KOPT-K1 (cell line): ENCODE results near the gene CRKL.
"Not testable (repeated sequence)": the region's sequence is repeated elsewhere in the genome, so short reads cannot be mapped to it uniquely, and the experiment has no call there.

Experiments
- H3K27ac ChIP-seq: fragments of 200-600 bp; sonication (generic); 2 replicates; pipeline ENCODE4 v1.5.1; 2016; ENCODE audit warnings: antibody characterized with exemption, mild to moderate bottlenecking, low read depth, low read length; ENCODE audit not compliant: poor library complexity, severe bottlenecking
- H3K36me3 ChIP-seq: fragments of 200-600 bp; sonication (generic); 2 replicates; pipeline ENCODE4 v1.5.1; 2017; ENCODE audit warnings: antibody characterized with exemption, mild to moderate bottlenecking, low read length, moderate library complexity; ENCODE audit not compliant: insufficient read depth
- H3K9me3 ChIP-seq: fragments of 200-600 bp; sonication (generic); 2 replicates; pipeline ENCODE4 v1.5.1; 2017; ENCODE audit warnings: antibody characterized with exemption, low read length, mild to moderate bottlenecking; ENCODE audit not compliant: insufficient read depth, poor library complexity, severe bottlenecking

CRKL gene

GRCh38 chr22:20963201-20964052, 46.2 kb downstream of the CRKL start:
- Histone ChIP-seq H3K36me3 (no peaks in the 10 kb centered on the region), H3K27ac (no peak overlapping the region), H3K9me3 (no peaks in the 10 kb centered on the region)

GRCh38 chr22:20964090-20964798, 47.0 kb downstream of the CRKL start:
- Histone ChIP-seq H3K36me3 (no peaks in the 10 kb centered on the region), H3K27ac (no peak overlapping the region), H3K9me3 (no peaks in the 10 kb centered on the region)

- H3K27ac ChIP-seq: no peak overlapping the region
- H3K9me3 ChIP-seq: no peaks in the 10 kb centered on the region
Measured at GRCh38 chr22:20964799-20965103, 47.5 kb downstream of the CRKL start.

GRCh38 chr22:20965104-20965887, 48.1 kb downstream of the CRKL start:
- no peaks in the 10 kb centered on the region for H3K9me3 ChIP-seq
- no peak overlapping the region for H3K27ac ChIP-seq
- H3K36me3 ChIP-seq: no peaks in the 10 kb centered on the region

More at GRCh38 chr22:20964799-20965103, 47.5 kb downstream of the CRKL start:
- no peaks in the 10 kb centered on the region for H3K36me3 ChIP-seq

DNA sequence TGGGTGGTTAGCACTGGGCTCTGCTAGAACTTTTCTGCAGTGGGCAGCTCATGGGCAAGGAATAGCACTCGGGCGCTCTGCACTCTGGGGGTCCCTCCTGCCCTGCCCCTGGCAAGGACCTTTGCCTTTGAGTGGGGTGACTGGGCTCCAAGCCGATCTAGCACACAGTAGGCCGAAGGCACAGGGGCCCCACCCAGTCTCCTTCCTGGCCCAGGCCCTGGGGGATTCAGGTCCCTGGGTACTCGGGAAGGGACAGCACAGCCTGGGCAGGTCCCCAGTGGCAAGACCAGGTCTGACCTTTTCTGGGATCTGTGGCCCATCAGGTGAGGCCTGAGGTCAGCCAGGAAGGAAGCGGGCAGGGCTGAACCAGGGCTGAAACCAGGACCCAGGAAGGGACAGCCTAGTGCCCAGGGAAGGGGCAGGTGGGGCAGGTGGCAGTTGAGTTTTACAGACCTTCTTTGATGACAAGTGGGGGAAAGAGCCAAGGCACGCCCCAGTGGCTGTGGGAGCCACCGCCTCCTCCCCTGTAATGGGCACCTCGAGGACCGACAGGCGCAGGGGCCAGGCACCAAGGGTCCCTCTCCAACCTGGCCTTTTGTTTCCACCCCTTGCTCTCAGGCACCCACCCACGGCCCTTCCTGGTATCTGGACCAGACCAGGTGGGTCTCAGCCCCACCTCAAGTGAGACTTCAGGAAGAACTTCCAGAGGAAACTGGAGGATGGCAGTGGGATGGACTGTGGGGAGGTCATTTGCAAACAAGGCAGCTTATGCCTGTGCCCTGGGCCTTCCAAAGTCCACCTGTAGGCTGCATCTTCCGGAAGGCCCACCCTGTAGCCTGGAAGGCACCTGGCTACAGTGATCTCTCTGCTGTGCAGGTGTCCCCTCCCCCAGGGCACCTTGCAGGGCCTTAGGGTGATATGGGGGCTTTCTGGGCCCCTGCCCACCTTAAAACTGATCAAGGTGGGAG, 49.0 kb downstream of the CRKL start:
- no peaks in the 10 kb centered on the region for H3K9me3 ChIP-seq
- H3K36me3 ChIP-seq: no peaks in the 10 kb centered on the region
- no peak overlapping the region for H3K27ac ChIP-seq

DNA sequence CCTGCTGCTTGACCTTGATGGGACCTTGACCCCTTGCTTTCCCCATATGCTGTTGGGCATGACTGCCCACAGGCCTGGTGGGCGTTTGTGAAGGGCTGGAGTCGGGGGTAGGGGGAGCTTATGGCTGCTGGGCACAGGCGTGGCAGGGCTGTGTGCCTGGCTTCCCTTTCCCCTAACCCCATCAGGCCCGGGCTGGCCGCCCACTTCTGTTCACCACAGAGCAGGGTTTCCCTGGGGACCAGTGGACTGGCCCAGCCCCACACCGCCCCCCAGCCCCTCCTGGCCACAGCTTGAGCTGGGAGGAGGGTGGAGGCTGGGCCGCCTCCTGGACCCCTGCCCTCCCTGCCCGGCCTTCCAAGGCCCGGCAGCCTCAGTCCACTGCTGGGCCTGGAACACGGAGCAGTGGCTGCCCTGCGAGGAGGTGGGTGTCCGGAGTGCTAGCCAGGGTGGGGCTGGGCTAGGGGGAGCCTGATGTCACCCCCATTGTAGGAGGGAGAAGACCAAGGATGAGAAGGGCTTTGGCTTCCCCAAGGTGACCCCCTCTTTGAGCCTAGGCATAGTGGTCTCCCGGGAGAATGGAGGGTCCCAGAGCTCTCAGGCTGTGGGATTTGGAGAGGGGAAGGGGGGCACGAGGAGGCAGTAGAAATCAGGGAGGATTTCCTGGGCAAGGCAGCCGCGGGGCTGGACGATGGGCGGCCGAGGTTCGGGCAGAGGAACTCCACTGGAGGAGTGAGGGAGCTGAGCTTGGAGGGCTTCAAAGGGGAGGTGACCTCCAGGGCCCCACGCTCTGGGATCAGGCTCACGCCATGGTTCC, 49.9 kb downstream of the CRKL start, which contains the start of gene AIFM3:
Gene AIFM3, plus strand, starts transcription at position 373 of the 814 bp plus-strand sequence. CDS start 690 bp downstream, outside the sequence.
- Histone ChIP-seq H3K9me3 (no peaks in the 10 kb centered on the region), H3K27ac (no peak within 1 kb of the TSS), H3K36me3 (no peaks in the 10 kb centered on the region)

DNA sequence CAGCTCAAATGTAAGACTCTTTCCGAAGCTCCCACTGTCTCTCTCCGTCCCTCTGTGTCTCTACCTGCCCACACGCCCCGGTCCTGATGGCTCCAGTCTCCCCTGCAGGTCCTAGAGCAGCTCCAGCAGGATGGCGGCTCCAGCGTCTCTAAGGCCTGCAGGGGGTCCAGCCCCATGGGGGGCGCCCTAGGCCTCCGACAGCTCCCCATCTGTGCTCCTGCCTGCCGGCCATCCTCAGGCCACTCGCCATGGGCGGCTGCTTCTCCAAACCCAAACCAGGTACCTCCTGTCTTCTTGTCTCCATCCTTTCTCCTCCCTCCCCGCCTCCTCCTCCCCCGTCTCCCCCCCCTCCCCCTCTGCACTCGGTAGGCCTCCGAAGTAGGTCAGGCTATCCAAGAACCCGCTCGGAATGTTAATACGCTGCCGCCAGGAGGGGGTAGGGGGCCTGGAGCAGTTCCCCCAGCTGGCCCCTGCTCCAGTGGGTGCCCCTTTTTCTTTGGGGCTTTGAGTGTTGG, 50.5 kb downstream of the CRKL start:
- H3K27ac ChIP-seq: no peak overlapping the region
- no peaks in the 10 kb centered on the region for H3K9me3 ChIP-seq
- no peaks in the 10 kb centered on the region for H3K36me3 ChIP-seq

DNA sequence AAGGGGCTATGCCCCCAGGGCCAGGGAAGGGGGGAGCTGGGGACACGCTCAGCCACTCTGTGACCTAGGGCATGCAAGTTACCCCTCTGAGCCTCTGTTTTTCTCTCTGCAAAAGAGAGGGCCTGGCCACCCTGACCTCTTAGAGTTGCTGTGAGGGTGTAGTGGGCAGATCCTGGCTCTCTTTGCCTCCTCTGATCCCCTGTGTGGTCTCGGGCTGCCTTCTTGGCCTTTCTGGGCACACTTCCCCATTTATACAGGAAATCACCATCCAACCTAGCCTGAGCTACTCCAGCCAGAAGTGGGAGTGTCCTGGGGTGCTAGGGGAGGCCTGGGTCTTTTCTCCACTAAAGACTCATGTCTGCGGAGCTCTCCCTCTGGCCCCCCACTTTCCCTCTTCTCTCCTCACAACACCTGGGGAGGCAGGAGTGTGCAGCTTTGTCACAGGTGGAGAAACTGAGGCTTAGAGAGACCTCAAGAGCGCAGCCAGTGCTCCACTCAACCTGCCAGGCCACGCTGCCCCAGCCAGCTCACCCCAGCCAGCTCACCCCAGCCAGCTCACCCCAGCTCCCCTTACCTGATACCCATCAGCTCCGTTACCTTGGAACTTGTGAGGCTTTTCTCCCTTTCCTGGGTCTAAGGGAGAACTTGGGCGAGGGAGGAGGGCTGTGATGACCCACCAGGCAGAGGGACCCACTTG, 51.2 kb downstream of the CRKL start:
- no peaks in the 10 kb centered on the region for H3K36me3 ChIP-seq
- H3K9me3 ChIP-seq: no peaks in the 10 kb centered on the region
- no peak overlapping the region for H3K27ac ChIP-seq

GRCh38 chr22:20970939-20971657, 53.9 kb downstream of the CRKL start:
- H3K9me3 ChIP-seq: no peaks in the 10 kb centered on the region
- H3K27ac ChIP-seq: no peak overlapping the region
- no peaks in the 10 kb centered on the region for H3K36me3 ChIP-seq

GRCh38 chr22:20972014-20972694, 54.9 kb downstream of the CRKL start:
- H3K9me3 ChIP-seq, H3K36me3 ChIP-seq, H3K27ac ChIP-seq: not testable (repeated sequence)

DNA sequence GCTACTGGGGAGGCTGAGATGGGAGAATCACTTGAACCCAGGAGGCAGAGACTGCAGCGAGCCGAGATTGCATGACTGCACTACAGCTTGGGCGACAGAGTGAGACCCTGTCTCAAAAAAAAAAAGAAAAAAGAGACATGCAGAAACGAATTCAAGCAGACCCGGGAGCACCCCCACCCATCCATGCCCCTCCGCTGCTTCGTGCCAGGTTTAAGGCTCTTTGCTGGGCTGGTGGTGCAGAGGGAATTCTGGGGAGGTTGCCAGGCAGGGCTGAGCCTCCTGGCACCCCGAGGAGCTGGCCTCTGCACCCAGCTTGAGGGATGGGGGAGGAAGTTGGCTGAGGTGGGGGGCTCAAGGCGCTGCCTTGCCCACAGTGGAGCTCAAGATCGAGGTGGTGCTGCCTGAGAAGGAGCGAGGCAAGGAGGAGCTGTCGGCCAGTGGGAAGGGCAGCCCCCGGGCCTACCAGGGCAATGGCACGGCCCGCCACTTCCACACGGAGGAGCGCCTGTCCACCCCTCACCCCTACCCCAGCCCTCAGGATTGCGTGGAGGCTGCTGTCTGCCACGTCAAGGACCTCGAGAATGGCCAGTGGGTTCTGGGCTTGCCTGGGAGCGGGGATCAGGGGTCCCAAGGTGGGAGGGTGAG, 55.8 kb downstream of the CRKL start:
- Histone ChIP-seq H3K36me3 (no peaks in the 10 kb centered on the region), H3K27ac (no peak overlapping the region), H3K9me3 (no peaks in the 10 kb centered on the region)
